Endodermal cell (in vitro differentiated cells): ENCODE results near the gene TNFSF11. TPM values are rescaled to one million over a fixed set of nuclear protein-coding genes. Genes with fewer than 3 reads are reported as not detected.

Source experiments
- DNase-seq: peaks from one replicate; pipeline ENCODE4 v3.0.0-alpha.2; 2017
- H3K27ac ChIP-seq: 2 replicates; pipeline ENCODE4 v1.5.1; 2013; ENCODE audit warnings: mild to moderate bottlenecking, low read depth, low read length, moderate library complexity
- H3K27me3 ChIP-seq: 2 replicates; pipeline ENCODE4 v1.6.1; 2013; ENCODE audit warnings: mild to moderate bottlenecking, low read length, moderate library complexity; ENCODE audit not compliant: insufficient read depth, control insufficient read depth, poor library complexity, severe bottlenecking
- H3K36me3 ChIP-seq: 2 replicates; pipeline ENCODE4 v1.7.0; 2013; ENCODE audit warnings: mild to moderate bottlenecking, low read length, moderate library complexity; ENCODE audit not compliant: control insufficient read depth, insufficient read depth
- H3K4me1 ChIP-seq: one replicate; pipeline ENCODE4 v1.7.0; 2013; ENCODE audit warnings: low read length; ENCODE audit not compliant: control insufficient read depth, insufficient read depth
- H3K4me3 ChIP-seq: 2 replicates; pipeline ENCODE4 v1.5.1; 2013; ENCODE audit warnings: mild to moderate bottlenecking, low read length, moderate library complexity
- H3K9ac ChIP-seq: 2 replicates; pipeline ENCODE4 v1.6.1; 2013; ENCODE audit warnings: mild to moderate bottlenecking, low read length, moderate library complexity; ENCODE audit not compliant: poor library complexity, severe bottlenecking; ENCODE audit errors: extremely low read depth
- H3K9me3 ChIP-seq: 2 replicates; pipeline ENCODE4 v1.6.1; 2013; ENCODE audit warnings: mild to moderate bottlenecking, low read length, moderate library complexity; ENCODE audit not compliant: control insufficient read depth
- H3K27ac Mint-ChIP-seq: 2 replicates; pipeline ENCODE4 v1.8.0; 2020; ENCODE audit warnings: mixed read lengths
- H3K27me3 Mint-ChIP-seq: 2 replicates; pipeline ENCODE4 v1.8.0; 2021; ENCODE audit warnings: mild to moderate bottlenecking, mixed read lengths; ENCODE audit not compliant: insufficient read depth
- H3K36me3 Mint-ChIP-seq: 2 replicates; pipeline ENCODE4 v1.8.0; 2020; ENCODE audit warnings: low read depth, mixed read lengths
- H3K4me1 Mint-ChIP-seq: 2 replicates; pipeline ENCODE4 v1.8.0; 2020; ENCODE audit warnings: mixed read lengths
- H3K4me3 Mint-ChIP-seq: 2 replicates; pipeline ENCODE4 v1.8.0; 2020; ENCODE audit warnings: mild to moderate bottlenecking, moderate library complexity, mixed read lengths
- H3K9me3 Mint-ChIP-seq: 2 replicates; pipeline ENCODE4 v1.8.0; 2020; ENCODE audit warnings: mild to moderate bottlenecking, mixed read lengths
- WGBS, 2 experiments: methylation state at CpG; one replicate each; pipeline versions ENCODE4 v1.1.5 to v1.1.7; 2013; ENCODE audit warnings: missing lambda C conversion rate in 2 of 2, mixed read lengths in 1 of 2; ENCODE audit not compliant: insufficient coverage in 1 of 2, insufficient read length in 1 of 2; 5-methylcytosine and 5-hydroxymethylcytosine counted together
- total RNA-seq, 2 donors: library from RNA; stranded (reverse); fragmentation: NEBNext Ultra II Directional in 1 of 2; extraction: Animal tissue kit (Norgen Biotek cat#: 25700) in 1 of 2; gene quantifications; 2 replicates in 1 of 2; 3 replicates in 1 of 2; pipeline ENCODE4 v1.2.1, GENCODE V29; 2021
- TF ChIP-seq, protein P1 (sequence below): fragments of 200-600 bp; sonication (generic); conservative IDR thresholded peaks from 2 replicates; pipeline ENCODE4 v1.5.0; 2021; ENCODE audit warnings: antibody characterized with exemption, mild to moderate bottlenecking

Gene TNFSF11
- total RNA-seq, 2 donors from 2014 or later, result 0.53 to 1.1 TPM

DNA sequence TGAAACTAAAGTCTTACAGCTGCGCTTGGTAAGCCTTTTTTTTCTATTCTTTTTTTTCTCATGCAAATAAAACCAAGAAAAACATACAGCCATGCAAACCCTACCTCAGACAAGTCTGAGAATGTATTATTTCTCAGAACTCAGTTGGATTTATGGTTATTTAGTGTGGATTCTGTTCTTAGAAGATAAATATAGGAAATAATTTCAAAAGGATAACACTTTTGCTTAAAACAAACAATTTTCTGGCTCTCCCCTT is 40.7 kb upstream of the TNFSF11 start:
- TF ChIP-seq, protein P1, sequence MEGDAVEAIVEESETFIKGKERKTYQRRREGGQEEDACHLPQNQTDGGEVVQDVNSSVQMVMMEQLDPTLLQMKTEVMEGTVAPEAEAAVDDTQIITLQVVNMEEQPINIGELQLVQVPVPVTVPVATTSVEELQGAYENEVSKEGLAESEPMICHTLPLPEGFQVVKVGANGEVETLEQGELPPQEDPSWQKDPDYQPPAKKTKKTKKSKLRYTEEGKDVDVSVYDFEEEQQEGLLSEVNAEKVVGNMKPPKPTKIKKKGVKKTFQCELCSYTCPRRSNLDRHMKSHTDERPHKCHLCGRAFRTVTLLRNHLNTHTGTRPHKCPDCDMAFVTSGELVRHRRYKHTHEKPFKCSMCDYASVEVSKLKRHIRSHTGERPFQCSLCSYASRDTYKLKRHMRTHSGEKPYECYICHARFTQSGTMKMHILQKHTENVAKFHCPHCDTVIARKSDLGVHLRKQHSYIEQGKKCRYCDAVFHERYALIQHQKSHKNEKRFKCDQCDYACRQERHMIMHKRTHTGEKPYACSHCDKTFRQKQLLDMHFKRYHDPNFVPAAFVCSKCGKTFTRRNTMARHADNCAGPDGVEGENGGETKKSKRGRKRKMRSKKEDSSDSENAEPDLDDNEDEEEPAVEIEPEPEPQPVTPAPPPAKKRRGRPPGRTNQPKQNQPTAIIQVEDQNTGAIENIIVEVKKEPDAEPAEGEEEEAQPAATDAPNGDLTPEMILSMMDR, result no peak
- H3K36me3 Mint-ChIP-seq, result no peaks in the 10 kb centered on the region
- H3K4me1 ChIP-seq, result peaks cover 4% of the 10 kb centered on the region
- H3K9me3 Mint-ChIP-seq, result peaks cover 2% of the 10 kb centered on the region
- no peak overlapping the region for H3K4me3 ChIP-seq
- no peak overlapping the region for H3K9ac ChIP-seq
- no peak overlapping the region for H3K27ac Mint-ChIP-seq
- WGBS, 2 experiments, result 88% methylated on average over 1 of the region's 1 CpG; no CpG with 5 or more reads in 1 of the 2 experiments
- no peaks in the 10 kb centered on the region for H3K4me1 Mint-ChIP-seq
- DNase-seq, result no peak
- no peaks in the 10 kb centered on the region for H3K27me3 ChIP-seq
- no peaks in the 10 kb centered on the region for H3K36me3 ChIP-seq
- no peaks in the 10 kb centered on the region for H3K27me3 Mint-ChIP-seq
- H3K4me3 Mint-ChIP-seq, result no peak overlapping the region
- H3K27ac ChIP-seq, result no peak overlapping the region
- H3K9me3 ChIP-seq, result no peaks in the 10 kb centered on the region

- H3K27ac ChIP-seq, result no peak overlapping the region
- no peak overlapping the region for H3K27ac Mint-ChIP-seq
- no peak overlapping the region for H3K4me3 Mint-ChIP-seq
Measured at GRCh38 chr13:42534785-42535184, 39.2 kb upstream of the TNFSF11 start.

DNA sequence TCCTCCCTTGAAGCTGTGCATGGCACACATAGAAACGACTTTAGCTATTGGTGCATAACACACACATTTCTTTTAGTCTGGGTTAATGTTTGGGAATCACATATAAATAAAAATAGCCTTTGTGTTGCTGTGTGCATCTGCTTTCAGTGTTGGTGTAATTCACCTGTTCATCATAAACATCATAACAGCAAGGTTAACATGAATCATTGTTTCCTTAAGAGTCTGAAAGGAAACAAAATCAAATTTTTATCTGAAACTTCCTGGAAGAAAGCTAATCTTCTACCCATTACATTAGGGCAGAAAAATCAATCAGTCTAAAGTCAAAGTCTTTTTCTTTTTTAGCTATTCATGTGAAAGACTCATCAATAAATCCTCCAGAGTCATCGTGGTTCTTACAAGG is 35.0 kb upstream of the TNFSF11 start:
- H3K36me3 ChIP-seq, result no peaks in the 10 kb centered on the region
- Mint-ChIP-seq H3K27ac (no peak overlapping the region), H3K9me3 (no peaks in the 10 kb centered on the region), H3K36me3 (no peaks in the 10 kb centered on the region), H3K27me3 (no peaks in the 10 kb centered on the region), H3K4me1 (peaks cover 3% of the 10 kb centered on the region), H3K4me3 (no peak overlapping the region)
- no peaks in the 10 kb centered on the region for H3K27me3 ChIP-seq
- H3K9me3 ChIP-seq, result no peaks in the 10 kb centered on the region
- no peak overlapping the region for H3K27ac ChIP-seq
- no peak overlapping the region for H3K4me3 ChIP-seq
- no peaks in the 10 kb centered on the region for H3K4me1 ChIP-seq
- whole genome bisulfite sequencing, 2 experiments, result 70 to 82% methylated on average over 1 to 2 of the region's 2 CpGs
- H3K9ac ChIP-seq, result no peak overlapping the region
- no peak for DNase-seq
- TF ChIP-seq, protein P1, result no peak

More at GRCh38 chr13:42534785-42535184, 39.2 kb upstream of the TNFSF11 start:
- Histone ChIP-seq H3K4me1 (peaks cover 4% of the 10 kb centered on the region), H3K27me3 (no peaks in the 10 kb centered on the region), H3K4me3 (no peak overlapping the region), H3K9ac (no peak overlapping the region), H3K9me3 (no peaks in the 10 kb centered on the region), H3K36me3 (no peaks in the 10 kb centered on the region)
- Mint-ChIP-seq H3K4me1 (no peaks in the 10 kb centered on the region), H3K9me3 (no peaks in the 10 kb centered on the region), H3K36me3 (no peaks in the 10 kb centered on the region), H3K27me3 (no peaks in the 10 kb centered on the region)
- 89 to 100% methylated on average over 1 of the region's 1 CpG for WGBS, 2 experiments
- DNase-seq, result no peak
- TF ChIP-seq, protein P1, result no peak
